Esophagus muscularis mucosa (tissue), 4 donors: ENCODE measurements around the gene OR8B3.
"Not testable (repeated sequence)": the region's sequence is repeated elsewhere in the genome, so short reads cannot be mapped to it uniquely, and the experiment has no call there.

Experiments
- EP300 ChIP-seq: sonication (generic); formaldehyde crosslinking; IDR thresholded peaks from one replicate; pipeline ENCODE4 v1.6.1; 2017; ENCODE audit warnings: antibody characterized with exemption
- POLR2A ChIP-seq: fragments of 450-650 bp; IDR thresholded peaks from one replicate; pipeline ENCODE4 v1.6.1; 2017; ENCODE audit warnings: antibody characterized with exemption, moderate library complexity, mild to moderate bottlenecking, low read depth
- POLR2AphosphoS5 ChIP-seq, 2 donors: sonication (generic); formaldehyde crosslinking; IDR thresholded peaks; one replicate each; pipeline ENCODE4 v1.6.1; 2017; ENCODE audit warnings: antibody characterized with exemption in 2 of 2
- TF ChIP-seq, protein P1 (sequence below), 3 experiments: fragments of 200-600 bp in 2 of 3; fragments of 450-650 bp in 1 of 3; sonication (generic) in 2 of 3; IDR thresholded peaks; one replicate each; pipeline ENCODE4 v1.5.1; 2017 to 2019; ENCODE audit warnings: antibody characterized with exemption in 3 of 3, mild to moderate bottlenecking in 2 of 3, moderate library complexity in 1 of 3

- TF ChIP-seq, protein P1, sequence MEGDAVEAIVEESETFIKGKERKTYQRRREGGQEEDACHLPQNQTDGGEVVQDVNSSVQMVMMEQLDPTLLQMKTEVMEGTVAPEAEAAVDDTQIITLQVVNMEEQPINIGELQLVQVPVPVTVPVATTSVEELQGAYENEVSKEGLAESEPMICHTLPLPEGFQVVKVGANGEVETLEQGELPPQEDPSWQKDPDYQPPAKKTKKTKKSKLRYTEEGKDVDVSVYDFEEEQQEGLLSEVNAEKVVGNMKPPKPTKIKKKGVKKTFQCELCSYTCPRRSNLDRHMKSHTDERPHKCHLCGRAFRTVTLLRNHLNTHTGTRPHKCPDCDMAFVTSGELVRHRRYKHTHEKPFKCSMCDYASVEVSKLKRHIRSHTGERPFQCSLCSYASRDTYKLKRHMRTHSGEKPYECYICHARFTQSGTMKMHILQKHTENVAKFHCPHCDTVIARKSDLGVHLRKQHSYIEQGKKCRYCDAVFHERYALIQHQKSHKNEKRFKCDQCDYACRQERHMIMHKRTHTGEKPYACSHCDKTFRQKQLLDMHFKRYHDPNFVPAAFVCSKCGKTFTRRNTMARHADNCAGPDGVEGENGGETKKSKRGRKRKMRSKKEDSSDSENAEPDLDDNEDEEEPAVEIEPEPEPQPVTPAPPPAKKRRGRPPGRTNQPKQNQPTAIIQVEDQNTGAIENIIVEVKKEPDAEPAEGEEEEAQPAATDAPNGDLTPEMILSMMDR (IDR thresholded peaks at IDR 0.05): not testable (repeated sequence)
- not testable (repeated sequence) for TF ChIP-seq POLR2A; POLR2AphosphoS5 (IDR thresholded peaks at IDR 0.05); EP300
Observed at GRCh38 chr11:124382857-124383256, 16.0 kb downstream of the OR8B3 start.
